Stomach (tissue), 4 donors: ENCODE measurements around the gene SLC1A5.

Source experiments
- POLR2A ChIP-seq, 4 donors: fragments of 450-650 bp; IDR thresholded peaks; one replicate each; pipeline ENCODE4 v1.6.1; 2016; ENCODE audit warnings: antibody characterized with exemption in 4 of 4, control low read depth in 2 of 4, mild to moderate bottlenecking in 1 of 4, moderate library complexity in 1 of 4
- TF ChIP-seq, protein P1 (sequence below), 7 experiments: fragments of 450-650 bp in 4 of 7; fragments of 200-600 bp in 3 of 7; sonication (generic) in 3 of 7; IDR thresholded peaks; one replicate each; pipeline ENCODE4 v1.5.1; 2016 to 2019; ENCODE audit warnings: antibody characterized with exemption in 7 of 7, control low read depth in 2 of 7, mild to moderate bottlenecking in 1 of 7

DNA sequence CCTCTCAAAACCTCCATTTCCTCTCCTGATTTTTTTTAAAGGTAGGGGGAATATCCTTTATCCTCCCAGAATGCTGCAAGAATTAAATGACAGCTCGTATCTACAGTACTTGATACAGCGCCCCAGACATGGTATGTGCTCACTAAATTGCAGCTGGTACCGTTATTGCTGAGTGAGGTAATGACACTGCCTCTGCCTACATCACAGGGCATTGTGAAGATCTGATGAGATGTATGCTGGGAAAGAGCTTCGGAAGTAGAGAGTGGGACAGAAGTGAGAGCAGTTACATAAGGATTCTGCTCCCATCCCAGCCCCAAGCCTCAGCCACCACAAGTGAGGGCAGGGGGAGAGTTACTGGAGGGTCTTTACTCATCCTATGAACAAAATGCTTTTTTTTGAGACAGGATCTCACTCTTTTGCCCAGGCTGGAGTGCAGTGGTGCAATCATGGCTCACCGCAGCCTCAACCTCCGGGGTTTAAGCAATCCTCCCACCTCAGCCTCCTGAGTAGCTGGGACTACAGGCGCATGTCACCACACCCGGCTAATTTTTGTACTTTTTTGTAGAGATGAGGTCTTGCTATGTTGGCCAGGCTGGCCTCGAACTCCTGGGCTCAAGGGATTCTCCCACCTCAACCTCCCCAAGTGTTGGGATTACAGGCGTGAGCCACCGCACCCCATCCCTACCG is 44.2 kb downstream of the SLC1A5 start:
- no peak for TF ChIP-seq POLR2A (IDR thresholded peaks at IDR 0.05)
- TF ChIP-seq, protein P1, sequence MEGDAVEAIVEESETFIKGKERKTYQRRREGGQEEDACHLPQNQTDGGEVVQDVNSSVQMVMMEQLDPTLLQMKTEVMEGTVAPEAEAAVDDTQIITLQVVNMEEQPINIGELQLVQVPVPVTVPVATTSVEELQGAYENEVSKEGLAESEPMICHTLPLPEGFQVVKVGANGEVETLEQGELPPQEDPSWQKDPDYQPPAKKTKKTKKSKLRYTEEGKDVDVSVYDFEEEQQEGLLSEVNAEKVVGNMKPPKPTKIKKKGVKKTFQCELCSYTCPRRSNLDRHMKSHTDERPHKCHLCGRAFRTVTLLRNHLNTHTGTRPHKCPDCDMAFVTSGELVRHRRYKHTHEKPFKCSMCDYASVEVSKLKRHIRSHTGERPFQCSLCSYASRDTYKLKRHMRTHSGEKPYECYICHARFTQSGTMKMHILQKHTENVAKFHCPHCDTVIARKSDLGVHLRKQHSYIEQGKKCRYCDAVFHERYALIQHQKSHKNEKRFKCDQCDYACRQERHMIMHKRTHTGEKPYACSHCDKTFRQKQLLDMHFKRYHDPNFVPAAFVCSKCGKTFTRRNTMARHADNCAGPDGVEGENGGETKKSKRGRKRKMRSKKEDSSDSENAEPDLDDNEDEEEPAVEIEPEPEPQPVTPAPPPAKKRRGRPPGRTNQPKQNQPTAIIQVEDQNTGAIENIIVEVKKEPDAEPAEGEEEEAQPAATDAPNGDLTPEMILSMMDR (IDR thresholded peaks at IDR 0.05): no peak
